IPS DF 19.7 (cell line): ENCODE data around the gene TSPAN32.

Source experiments
- DNase-seq: peaks from one replicate; pipeline ENCODE4 v3.0.0-alpha.2; 2013; ENCODE audit warnings: low read depth, low spot score

TSPAN32 gene

DNA sequence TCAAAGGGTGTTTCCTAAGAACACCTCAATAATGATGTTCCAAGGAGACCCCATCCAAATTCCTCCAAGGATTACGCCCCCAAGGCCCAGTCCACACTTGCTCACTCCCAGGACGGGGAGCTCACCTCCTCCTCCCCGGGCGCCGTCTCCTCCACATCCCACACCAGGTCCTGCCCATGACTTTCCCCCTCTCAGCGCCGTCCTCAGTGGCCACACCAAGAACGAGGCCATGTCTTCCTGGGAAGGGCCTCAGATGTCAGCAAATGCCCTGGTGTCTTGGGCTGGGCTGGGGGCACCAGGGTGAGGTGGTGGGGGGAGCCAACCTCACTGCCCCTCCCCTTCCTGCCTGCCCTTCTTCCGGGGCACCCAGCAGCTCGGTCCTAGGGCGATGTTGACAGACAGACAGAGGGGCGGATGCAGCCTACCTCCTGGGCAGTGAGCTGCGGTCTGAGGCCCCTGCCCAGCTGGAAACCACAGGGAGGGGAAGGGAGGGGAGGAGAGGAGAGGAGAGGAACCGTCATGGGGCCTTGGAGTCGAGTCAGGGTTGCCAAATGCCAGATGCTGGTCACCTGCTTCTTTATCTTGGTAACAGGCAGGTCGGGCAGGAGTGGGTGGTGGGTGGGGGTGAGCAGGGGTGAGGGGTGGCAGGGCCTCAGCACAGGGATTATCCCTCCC is at the start of gene TSPAN32, which contains the start of gene C11orf21:
TSS of gene TSPAN32 (plus strand) at position 383 of the 675 bp plus-strand sequence. CDS start at position 520, 137 bp downstream.
TSS of gene C11orf21 (minus strand) at position 288 of the 675 bp plus-strand sequence. CDS start at position 178, 110 bp downstream.
- DNase-seq, result no peak

GRCh38 chr11:2252018-2252417 is 49.8 kb upstream of the TSPAN32 start:
- no peak for DNase-seq

- DNase-seq, result no peak
Measured at GRCh38 chr11:2256293-2256913, 45.4 kb upstream of the TSPAN32 start.

DNA sequence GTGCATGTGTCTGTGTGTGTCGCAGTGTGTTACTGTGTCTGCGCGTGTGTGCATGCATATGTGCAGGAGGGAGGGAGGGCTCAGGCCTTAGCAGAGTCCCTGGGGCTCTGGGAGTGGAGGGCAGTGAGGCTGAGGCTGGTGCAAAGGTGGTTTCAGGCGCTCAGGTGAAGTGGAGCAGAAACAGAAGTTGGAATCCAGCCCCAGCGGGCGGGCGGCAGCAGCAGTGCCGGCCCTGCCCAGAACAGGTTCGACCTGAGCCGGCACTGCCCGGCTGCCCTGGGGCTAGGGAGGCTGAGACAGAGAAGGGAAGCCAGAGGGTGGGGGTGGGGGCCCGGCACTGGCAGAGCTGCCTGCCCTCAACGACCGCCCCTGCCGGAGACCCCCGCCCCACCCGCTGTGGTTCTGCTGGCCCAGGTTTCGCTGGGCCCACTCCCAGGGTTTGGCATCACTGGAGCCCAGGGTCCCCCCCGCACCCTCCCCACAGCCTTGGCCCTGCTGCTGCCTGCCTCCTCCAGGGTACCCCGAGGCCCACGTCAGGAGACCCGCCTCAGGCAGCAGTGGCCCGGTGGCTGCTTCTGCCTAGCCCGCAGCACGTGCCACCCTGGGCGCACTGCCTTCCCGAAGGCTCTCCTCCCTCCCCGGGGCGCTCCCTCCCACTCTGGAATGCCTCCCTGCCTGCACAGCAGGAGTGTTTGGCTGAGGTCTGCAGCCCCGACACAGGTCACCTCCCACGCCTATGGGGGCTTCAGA is 44.7 kb upstream of the TSPAN32 start:
- DNase-seq, result no peak

- no peak for DNase-seq
Measured at GRCh38 chr11:2258501-2259465, 43.0 kb upstream of the TSPAN32 start.

GRCh38 chr11:2259466-2259830 is 42.4 kb upstream of the TSPAN32 start:
- DNase-seq, result no peak

DNA sequence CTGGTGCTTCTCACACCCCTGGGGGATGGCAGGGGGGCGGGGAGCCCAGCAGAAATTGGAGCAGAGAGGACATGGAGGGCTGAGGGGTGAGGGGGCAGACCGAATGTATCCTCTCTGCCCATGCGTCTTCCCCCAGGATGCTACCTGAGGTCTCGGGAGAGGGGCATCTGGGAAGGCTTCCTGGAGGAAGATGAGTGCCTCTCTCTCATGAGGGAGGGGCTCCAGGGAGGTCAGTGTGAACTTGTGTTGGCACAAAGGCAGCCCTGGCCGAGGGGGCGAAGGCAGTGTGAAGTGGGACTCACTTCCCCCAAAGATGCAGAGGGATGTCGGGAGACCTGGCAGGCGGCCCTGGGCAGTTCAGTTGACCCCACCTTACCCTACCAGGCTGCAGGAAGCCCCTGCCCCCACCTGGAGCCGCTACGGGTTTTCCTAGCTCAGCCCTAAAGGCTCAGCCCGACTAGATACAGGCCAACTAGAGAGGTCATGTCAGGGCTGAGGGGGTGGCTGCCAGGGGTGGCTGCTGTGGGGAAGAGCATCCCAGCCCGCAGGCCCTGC is 41.8 kb upstream of the TSPAN32 start:
- no peak for DNase-seq

DNA sequence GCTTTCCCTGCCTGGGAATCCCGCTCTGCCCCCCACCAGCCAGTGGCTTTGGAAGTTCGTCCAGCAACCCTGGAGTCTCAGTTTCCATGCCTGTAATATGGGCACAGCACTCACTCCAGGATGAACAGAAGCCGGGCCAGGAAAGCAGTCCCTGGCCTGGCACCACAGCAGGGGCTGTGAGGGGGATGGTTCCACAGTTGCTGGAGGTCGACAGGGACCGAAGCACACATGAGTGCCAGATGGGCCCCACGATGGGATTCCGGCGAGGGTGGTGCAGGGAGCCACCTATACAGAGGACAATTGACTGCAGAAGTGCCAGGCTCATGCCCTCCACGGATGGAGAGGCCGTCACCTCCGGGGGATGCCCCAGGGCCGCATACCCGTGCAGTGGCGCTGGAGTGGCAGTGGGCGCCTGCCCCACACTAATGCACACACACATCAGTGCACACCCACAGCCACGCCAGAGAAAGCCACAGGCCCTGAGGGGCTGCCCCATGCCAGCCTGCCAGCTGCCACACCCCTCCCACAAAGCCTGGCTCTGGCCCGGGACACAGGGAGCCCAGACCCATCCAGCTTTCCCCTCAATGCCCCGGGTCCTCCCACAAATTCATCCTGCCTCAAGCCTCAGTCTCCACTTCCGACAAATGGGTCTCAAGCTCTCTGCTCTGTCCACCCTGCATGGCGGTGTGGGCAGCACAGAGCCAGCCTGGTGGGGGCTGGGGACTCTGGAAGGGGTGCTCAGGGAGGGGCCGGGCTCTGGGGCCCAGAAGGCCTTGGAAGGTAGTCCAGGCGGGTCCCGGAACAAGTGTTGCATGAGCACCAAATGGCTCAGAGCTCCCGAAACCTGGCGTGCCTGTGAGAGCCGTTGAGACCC is 41.1 kb upstream of the TSPAN32 start:
- DNase-seq, result no peak

DNA sequence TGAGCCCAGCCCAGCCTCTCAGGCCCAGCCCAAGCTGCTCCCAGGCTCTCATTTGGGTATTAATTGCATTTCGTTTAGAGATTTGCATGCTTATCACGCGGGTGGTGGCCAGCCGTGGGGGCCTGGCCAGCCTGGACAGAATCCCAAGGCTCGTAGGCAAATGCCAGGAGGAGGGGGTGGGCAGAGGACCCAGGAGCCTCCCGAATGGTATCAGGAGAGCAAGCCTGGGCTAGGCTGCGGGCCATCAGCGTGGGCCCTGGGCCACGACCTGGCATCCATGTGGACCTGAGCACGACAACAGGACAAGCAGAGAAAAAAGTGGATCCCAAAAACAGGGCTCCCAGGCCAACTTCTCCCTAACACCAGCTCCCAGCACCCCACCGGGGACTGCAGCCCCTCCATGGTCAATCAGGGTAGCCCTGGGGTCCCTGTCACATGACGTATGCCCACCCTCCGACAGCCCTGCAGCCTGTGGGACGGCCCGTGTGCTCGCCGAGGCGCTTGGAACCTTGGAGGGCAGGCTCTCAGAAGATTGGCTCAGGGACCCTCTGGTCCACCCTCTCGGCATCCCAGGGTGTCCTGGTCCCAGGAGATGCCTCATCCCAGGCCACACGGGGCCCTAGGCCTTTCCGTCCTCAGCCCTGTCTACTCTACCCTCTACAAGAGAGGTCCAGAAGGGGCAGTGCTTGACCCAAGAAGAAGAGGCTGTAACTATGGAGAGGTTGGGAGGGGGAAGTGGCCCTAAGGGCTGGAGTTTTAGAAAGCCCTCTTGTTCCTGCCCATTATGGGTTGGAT is 40.2 kb upstream of the TSPAN32 start:
- no peak for DNase-seq

DNA sequence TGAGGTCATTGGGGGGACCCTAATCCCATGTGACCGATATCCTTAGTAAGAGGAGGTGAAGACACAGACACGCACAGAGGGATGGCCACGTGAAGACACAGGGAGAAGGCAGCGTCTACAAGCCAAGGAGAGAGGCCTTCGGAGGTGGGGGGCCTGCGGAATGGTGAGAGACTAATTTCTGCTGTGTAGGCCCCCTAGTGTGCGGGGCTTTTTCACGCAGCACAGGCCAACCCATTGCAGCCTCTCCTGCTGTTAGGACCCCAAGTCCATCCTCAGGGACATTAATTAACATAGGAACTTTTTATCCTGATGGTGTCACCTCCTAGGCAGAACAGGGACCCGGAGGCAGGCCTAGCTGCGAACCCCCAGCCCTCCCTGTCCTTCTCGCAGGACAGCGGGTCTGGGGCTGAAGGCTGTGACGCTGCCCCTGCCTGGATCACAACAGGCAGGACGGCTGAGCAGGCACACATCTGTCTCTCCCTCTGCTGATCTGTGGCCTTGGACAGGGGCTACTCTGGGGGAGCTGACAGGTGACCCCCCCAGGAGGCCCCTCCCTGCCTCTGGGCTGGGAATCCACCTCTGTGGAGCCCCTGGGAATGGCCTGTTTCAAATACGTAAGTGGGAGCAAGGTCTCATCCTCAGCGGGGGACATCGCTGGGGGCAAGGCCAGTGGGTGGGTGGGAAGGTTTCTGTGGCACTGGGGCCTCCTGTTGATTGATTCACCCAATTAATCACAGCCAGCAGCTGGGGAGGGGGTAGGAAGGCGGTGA is 39.3 kb upstream of the TSPAN32 start:
- no peak for DNase-seq

DNA sequence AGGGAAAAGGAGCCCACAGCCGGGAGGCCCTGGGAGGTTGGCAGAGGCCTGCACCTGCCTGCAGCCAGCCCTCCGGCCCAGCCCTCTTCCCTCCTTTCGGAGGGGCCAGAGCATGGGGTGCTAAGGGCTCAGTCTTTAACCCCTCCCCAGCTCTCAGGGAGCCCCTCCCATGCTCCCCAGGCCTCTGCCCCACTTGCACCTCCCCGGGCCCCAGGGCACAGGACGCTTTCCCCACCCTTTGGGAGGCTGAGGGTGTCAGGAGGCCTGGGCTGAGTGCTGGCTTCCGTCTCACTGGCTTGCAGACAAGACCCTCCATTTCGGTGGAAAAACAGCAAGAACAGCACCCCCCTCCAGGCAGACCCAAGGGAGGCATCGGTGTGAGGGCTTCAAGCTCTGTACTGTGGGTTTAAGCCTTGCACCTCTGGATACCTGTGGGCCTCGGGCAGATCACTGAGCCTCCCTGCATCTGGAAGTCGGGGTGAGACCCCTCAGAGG is 38.7 kb upstream of the TSPAN32 start:
- no peak for DNase-seq

DNA sequence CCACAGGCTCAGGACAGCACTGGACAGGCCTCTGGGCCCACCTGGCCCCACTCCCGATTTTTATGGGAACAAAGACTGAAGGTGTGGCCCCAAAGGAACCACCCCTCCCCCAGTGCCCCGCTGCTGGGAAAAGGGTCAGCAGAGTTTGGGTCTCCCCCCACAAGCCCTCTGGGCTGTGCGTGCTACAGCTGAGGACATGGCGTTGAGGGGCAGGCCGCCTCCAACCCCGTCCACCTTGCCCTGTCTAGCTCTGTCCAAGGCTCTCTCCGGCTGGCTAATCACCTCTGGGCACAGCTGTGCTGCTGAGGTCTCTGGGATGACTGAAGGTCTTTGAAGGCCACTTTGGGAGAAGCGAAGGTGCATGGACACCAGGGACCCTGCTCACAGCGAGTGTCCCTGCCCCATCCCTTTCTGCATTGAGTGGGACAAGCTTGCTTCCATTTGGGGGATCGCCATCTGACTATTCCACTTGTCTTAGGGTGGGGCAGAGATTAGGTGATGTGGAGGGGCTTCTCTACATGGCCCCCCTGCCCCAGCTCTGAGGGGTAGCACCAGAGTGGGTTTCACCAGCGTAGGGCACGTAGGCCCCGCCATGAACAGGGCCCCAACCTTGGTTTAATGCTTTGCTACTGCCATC is 38.0 kb upstream of the TSPAN32 start:
- no peak for DNase-seq

DNA sequence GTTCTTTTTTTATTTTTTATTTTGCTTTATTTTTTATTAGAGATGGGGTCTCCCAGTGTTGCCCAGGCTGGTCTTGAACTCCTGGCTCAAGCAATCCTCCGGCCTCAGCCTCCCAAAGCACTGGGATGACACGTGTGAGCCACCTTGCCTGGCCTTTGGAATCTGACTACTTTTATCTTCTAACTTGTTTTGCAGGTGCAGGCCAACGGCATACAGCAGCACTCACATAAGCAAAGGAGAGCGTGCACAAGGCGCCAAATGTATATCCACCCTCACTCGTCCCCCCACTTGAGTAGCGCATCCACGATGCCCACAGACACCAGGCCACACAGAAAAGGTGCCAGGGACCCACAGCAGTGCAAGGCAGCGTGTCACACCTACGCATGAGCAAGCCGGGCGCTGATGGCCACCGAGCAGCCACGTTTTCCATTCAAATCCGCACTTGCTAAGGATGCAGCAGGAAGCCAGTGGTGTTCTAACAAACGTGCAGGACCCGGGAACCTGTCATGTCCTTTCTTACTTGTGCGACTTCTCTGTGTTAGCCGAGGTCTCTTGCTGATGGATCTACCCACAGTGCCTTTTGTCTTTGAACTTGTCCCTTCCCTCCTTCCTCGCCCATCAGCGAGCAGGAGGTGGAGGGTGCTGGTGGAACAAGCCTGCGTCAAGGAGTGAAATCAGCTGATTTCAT is 37.3 kb upstream of the TSPAN32 start:
- DNase-seq, result no peak

GRCh38 chr11:2265396-2265795 is 36.4 kb upstream of the TSPAN32 start:
- no peak for DNase-seq

DNA sequence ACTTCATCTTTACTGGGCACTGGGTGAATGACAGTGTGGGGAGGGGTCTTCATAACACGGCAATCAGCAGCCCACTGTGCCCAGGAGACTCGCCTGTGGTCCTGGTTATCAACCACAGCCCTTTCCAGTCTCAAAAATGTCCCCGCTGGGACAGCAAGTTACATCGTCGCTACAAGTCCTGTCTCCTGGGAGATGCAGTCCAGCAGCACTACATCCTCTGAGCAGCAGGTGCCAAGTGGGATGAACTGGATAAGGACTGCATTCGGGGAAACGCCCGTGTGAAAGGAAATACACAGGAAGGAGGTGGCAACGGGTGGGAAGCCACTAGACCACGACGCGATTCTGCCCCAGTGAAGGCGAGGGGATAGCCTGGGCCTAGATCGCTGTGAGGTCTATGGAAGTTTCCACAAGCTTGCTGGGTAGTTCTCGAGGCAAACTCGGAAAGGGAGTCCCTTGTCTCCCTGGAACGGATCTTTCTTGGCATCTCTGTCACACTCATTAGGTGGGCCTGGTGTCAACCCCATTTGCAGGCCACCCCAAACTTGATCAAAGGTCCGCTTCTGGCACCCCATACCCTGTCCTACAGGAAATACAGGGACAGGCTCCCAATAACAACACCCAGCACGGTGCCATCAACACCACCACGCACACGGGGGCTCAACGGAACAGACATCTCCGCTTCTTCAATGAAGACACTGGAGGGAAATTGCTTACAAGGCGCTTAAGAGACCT is 35.8 kb upstream of the TSPAN32 start:
- DNase-seq, result no peak

GRCh38 chr11:2266586-2267305 is 35.1 kb upstream of the TSPAN32 start:
- no peak for DNase-seq
